Measurements from ENCODE around the gene PFDN2. TPM values are rescaled to one million over a fixed set of nuclear protein-coding genes. Genes with fewer than 3 reads are reported as not detected.

PFDN2 gene
- total and polyA plus RNA-seq, 2 of the 8 experiments (the other 6 are each of a cell fraction or from before 2014, with no cell fraction given), result 66.2 to 71.2 TPM

DNA sequence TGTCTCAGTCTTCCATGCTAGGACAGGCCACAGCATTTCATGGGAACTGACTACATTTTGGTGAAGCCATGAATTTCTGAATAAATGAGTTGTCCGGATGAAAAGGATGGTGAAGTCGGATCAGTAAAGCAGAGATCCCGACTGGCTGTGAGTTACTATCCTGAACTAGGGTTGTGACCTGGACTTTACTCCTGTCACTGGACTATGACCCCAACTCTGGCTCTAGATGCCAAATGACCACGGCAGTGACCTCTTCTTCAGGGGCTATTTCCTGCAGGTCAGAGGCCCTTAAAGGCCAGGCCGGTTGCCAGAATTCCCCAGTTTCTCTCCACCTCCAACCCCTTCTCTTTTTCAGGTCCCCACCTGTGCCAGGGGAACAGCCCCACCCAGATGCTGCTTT lies 26.7 kb downstream of the PFDN2 start:
- Histone ChIP-seq H2AFZ (ENCODE audit: low read length) (no peak overlapping the region), H3K27me3 (replicated peaks in 1 of 4; ENCODE audit: control insufficient read depth in 3 of 4, extremely low read depth in 1 of 4, insufficient read depth in 3 of 4, low read length in 3 of 4) (no peaks in the 10 kb centered on the region), H2BK20ac (ENCODE audit: low read length) (no peak overlapping the region), H3K14ac (ENCODE audit: insufficient read length) (no peak overlapping the region), H2BK15ac (ENCODE audit: low read length) (no peak overlapping the region), H2BK5ac (ENCODE audit: low read depth, low read length) (no peak overlapping the region), H3K56ac (replicated peaks; ENCODE audit: insufficient read length, low read depth, low read length) (no peak overlapping the region), H3K4me2 (ENCODE audit: insufficient read depth in 1 of 2, low read depth in 2 of 2, low read length in 2 of 2) (no peak overlapping the region), H3K9me3 (ENCODE audit: insufficient read depth in 2 of 2, low read depth in 1 of 2, low read length in 1 of 2) (no peaks in the 10 kb centered on the region), H3K4me1 (replicated peaks in 1 of 4; ENCODE audit: control insufficient read depth in 3 of 4, insufficient read depth in 4 of 4, low read length in 3 of 4) (peaks cover 0 to 6% (median 0%) of the 10 kb centered on the region in 4 experiments; a peak in 2 of 7 replicates), H3K18ac (ENCODE audit: extremely low read depth, low read length) (no peak overlapping the region), H3K4ac (replicated peaks; ENCODE audit: insufficient read length, low read depth, low read length) (no peak overlapping the region), H3K23ac (ENCODE audit: insufficient read length) (no peak overlapping the region), H3K27ac (ENCODE audit: low read depth, low read length) (no peak overlapping the region), H2BK120ac (replicated peaks; ENCODE audit: low read depth, low read length) (no peak overlapping the region), H4K20me1 (replicated peaks in 1 of 2; ENCODE audit: control insufficient read depth in 1 of 2, insufficient read depth in 2 of 2, low read length in 2 of 2) (no peaks in the 10 kb centered on the region), H3K4me3 (ENCODE audit: extremely low read depth in 1 of 4, insufficient read depth in 2 of 4, low read depth in 3 of 4, low read length in 4 of 4) (no peak overlapping the region), H3K9ac (replicated peaks in 1 of 4; ENCODE audit: extremely low read depth in 1 of 4, low read depth in 3 of 4, low read length in 3 of 4) (no peak overlapping the region), H4K5ac (ENCODE audit: insufficient read length, low read depth, low read length) (no peak overlapping the region), H3K79me2 (ENCODE audit: control insufficient read depth in 1 of 2, insufficient read depth in 2 of 2, low read length in 2 of 2) (no peaks in the 10 kb centered on the region), H3K79me1 (ENCODE audit: low read depth, low read length) (no peaks in the 10 kb centered on the region), H2AK5ac (ENCODE audit: low read depth, low read length) (no peak overlapping the region), H4K91ac (replicated peaks; ENCODE audit: insufficient read length, low read length) (no peak overlapping the region), H2BK12ac (ENCODE audit: low read depth, low read length) (no peak overlapping the region), H3K36me3 (ENCODE audit: control insufficient read depth in 2 of 4, insufficient read depth in 4 of 4, low read length in 3 of 4) (no peaks in the 10 kb centered on the region), H4K8ac (ENCODE audit: extremely low read depth, insufficient read depth, low read length) (no peak overlapping the region), H3K23me2 (ENCODE audit: low read depth, low read length) (peaks cover 2% of the 10 kb centered on the region; the same call in 1 of the 2 replicates)
- FAIRE-seq, result no peak
- DNase-seq (ENCODE audit: low read depth in 1 of 2, low spot score in 2 of 2), result no peak
- ChIA-PET CTCF (ENCODE audit: partially characterized antibody) (interaction anchor here (1.0 kb wide), 1 partner anchor 20 kb away, joined by 5 read pairs; no protein-coding TSS in a partner anchor), POLR2A (ENCODE audit: partially characterized antibody) (no interaction called here)
- 94% methylated on average over 5 of the region's 5 CpGs; no CpG with 5 or more reads in 1 of the 2 experiments for WGBS, 2 experiments (ENCODE audit: extremely low coverage in 1 of 2, insufficient coverage in 1 of 2, insufficient read length in 1 of 2, insufficient replicate concordance in 2 of 2, low coverage in 1 of 2, low lambda C conversion rate in 2 of 2, missing lambda C conversion rate in 1 of 2)
- TF ChIP-seq PHF8 (conservative IDR thresholded peaks at IDR 0.05; ENCODE audit: low read depth, low read length), result no peak
- TF ChIP-seq RAD21 (IDR thresholded peaks at IDR 0.05 in 1 of 2, conservative IDR thresholded peaks at IDR 0.05 in 1 of 2; ENCODE audit: low read depth in 2 of 2, low read length in 2 of 2), result no peak
- TF ChIP-seq SP4 (IDR thresholded peaks at IDR 0.05; ENCODE audit: low read length), result no peak
- TF ChIP-seq HDAC6 (IDR thresholded peaks at IDR 0.05; ENCODE audit: low read depth, low read length), result no peak
- TF ChIP-seq RNF2 (IDR thresholded peaks at IDR 0.05; ENCODE audit: borderline replicate concordance, low read depth, low read length, missing control alignments, poor library complexity, severe bottlenecking), result no peak
- TF ChIP-seq RFX5 (IDR thresholded peaks at IDR 0.05; ENCODE audit: borderline replicate concordance, low read depth, low read length), result no peak
- TF ChIP-seq KDM4A (IDR thresholded peaks at IDR 0.05; ENCODE audit: low read depth, low read length, severe bottlenecking), result no peak
- no peak for TF ChIP-seq SP2 (IDR thresholded peaks at IDR 0.05; ENCODE audit: low read length)
- TF ChIP-seq RXRA (IDR thresholded peaks at IDR 0.05; ENCODE audit: insufficient read depth, low read depth, low read length), result no peak
- no peak for TF ChIP-seq RBBP5 (IDR thresholded peaks at IDR 0.05; ENCODE audit: borderline replicate concordance, low read depth, low read length)

Measured in H1 (cell line).